ENCODE results near the gene BICD1.

BICD1 gene

DNA sequence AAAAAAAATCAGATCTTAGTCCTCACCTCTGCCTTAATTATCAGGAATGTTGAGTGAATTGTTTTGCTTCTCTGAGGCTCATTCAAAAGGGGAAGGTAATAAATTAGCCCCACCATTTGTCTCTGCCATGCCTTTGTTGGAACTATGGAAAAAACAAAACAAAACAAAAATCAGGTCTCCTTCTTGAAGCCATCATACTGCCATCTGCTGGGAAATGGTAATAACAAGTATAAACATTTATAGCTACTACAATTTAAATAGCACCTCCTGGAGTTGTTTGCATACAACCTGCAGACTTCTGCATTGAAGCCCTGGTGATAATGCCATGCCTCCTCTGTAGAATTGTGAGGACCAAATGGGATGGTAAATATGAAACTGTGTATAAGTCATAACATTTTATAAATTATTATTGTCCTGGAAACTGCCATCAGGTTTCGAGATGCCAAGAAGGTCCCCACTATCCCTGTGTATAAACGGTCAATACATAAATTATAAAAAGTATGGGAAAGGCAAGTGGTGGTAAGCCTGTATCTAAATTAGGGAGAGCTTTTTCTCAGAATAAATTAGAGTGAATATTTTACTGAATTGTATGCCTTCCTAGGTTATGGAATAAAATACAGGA lies 205.5 kb downstream of the BICD1 start:
- peak; percentile 72 for ATAC-seq (ENCODE audit: insufficient read depth, low read depth)
- no peak for TF ChIP-seq EZH2 (IDR thresholded peaks at IDR 0.05; ENCODE audit: borderline replicate concordance, low read depth, low read length, severe bottlenecking)
- peak; percentile 70 for TF ChIP-seq CTCF (IDR thresholded peaks at IDR 0.05; ENCODE audit: borderline replicate concordance, extremely low read depth, low read length, poor library complexity, severe bottlenecking)
- DNase-seq: peak; percentile 16
- Histone ChIP-seq H3K36me3 (ENCODE audit: insufficient read depth, low read length) (peaks cover 6% of the 10 kb centered on the region; the same call in 1 of the 2 replicates), H3K4me3 (ENCODE audit: low read depth in 1 of 2, low read length in 2 of 2) (no peak overlapping the region), H3K27me3 (ENCODE audit: insufficient read depth, low read length, poor library complexity) (no peaks in the 10 kb centered on the region), H3K79me2 (ENCODE audit: insufficient read depth, low read length) (no peaks in the 10 kb centered on the region), H3K9ac (ENCODE audit: low read depth, low read length) (no peak overlapping the region), H3K9me3 (ENCODE audit: insufficient read depth, low read length, severe bottlenecking) (no peaks in the 10 kb centered on the region), H2AFZ (ENCODE audit: low read depth, low read length) (no peak overlapping the region; the same call in 1 of the 2 replicates), H3K4me1 (ENCODE audit: insufficient read depth, low read length) (peaks cover 4% of the 10 kb centered on the region; the same call in 1 of the 2 replicates), H3K4me2 (ENCODE audit: insufficient read depth, low read length) (no peak overlapping the region), H4K20me1 (ENCODE audit: insufficient read depth, low read length) (no peaks in the 10 kb centered on the region), H3K27ac (ENCODE audit: low read length) (no peak overlapping the region)

GRCh38 chr12:32322354-32322753 lies 215.7 kb downstream of the BICD1 start:
- no peak overlapping the region for H3K9ac ChIP-seq (ENCODE audit: low read depth, low read length)
- TF ChIP-seq CTCF (IDR thresholded peaks at IDR 0.05; ENCODE audit: borderline replicate concordance, extremely low read depth, low read length, poor library complexity, severe bottlenecking) (no peak), EZH2 (IDR thresholded peaks at IDR 0.05; ENCODE audit: borderline replicate concordance, low read depth, low read length, severe bottlenecking) (no peak)
- H2AFZ ChIP-seq (ENCODE audit: low read depth, low read length): no peak overlapping the region
- H3K27me3 ChIP-seq (ENCODE audit: insufficient read depth, low read length, poor library complexity): no peaks in the 10 kb centered on the region
- DNase-seq (no peak), ATAC-seq (ENCODE audit: insufficient read depth, low read depth) (no peak)
- H3K9me3 ChIP-seq (ENCODE audit: insufficient read depth, low read length, severe bottlenecking): no peaks in the 10 kb centered on the region
- H3K79me2 ChIP-seq (ENCODE audit: insufficient read depth, low read length): no peaks in the 10 kb centered on the region; the same call in 1 of the 2 replicates
- no peak overlapping the region for H3K4me2 ChIP-seq (ENCODE audit: insufficient read depth, low read length)
- H4K20me1 ChIP-seq (ENCODE audit: insufficient read depth, low read length): no peaks in the 10 kb centered on the region; the same call in 1 of the 2 replicates
- H3K27ac ChIP-seq (ENCODE audit: low read length): no peak overlapping the region
- H3K4me3 ChIP-seq (ENCODE audit: low read depth in 1 of 2, low read length in 2 of 2): no peak overlapping the region
- H3K4me1 ChIP-seq (ENCODE audit: insufficient read depth, low read length): no peaks in the 10 kb centered on the region
- 0 out of 2 replicates have a peak, but pooled peaks cover 1% of the 10 kb centered on the region for H3K36me3 ChIP-seq (ENCODE audit: insufficient read depth, low read length)

DNA sequence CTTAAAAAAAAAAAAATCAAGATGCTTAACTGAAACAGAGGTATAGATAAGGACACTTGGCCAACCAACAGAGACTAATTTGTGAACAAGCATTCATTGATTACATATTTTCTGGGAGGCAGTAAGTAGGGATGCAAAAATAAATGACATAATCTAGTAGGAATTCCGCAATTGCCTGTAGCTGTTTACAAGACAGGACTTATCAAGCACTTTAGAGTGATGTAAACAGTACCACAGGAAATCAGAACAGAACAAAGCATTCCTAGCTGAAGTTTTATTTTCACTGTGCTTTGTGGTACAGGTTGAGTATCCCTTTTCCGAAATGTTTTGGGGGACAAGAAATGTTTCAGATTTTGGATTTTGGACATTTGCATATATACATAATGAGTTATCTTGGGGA lies 224.5 kb downstream of the BICD1 start:
- Histone ChIP-seq H3K27me3 (ENCODE audit: insufficient read depth, low read length, poor library complexity) (no peaks in the 10 kb centered on the region), H3K4me2 (ENCODE audit: insufficient read depth, low read length) (no peak overlapping the region), H3K36me3 (ENCODE audit: insufficient read depth, low read length) (peaks cover 39% of the 10 kb centered on the region), H3K9me3 (ENCODE audit: insufficient read depth, low read length, severe bottlenecking) (no peaks in the 10 kb centered on the region), H2AFZ (ENCODE audit: low read depth, low read length) (no peak overlapping the region), H3K79me2 (ENCODE audit: insufficient read depth, low read length) (no peaks in the 10 kb centered on the region), H3K4me1 (ENCODE audit: insufficient read depth, low read length) (no peaks in the 10 kb centered on the region), H4K20me1 (ENCODE audit: insufficient read depth, low read length) (no peaks in the 10 kb centered on the region), H3K27ac (ENCODE audit: low read length) (no peak overlapping the region), H3K4me3 (ENCODE audit: low read depth in 1 of 2, low read length in 2 of 2) (no peak overlapping the region), H3K9ac (ENCODE audit: low read depth, low read length) (no peak overlapping the region)
- ATAC-seq (ENCODE audit: insufficient read depth, low read depth) (no peak), DNase-seq (no peak)
- TF ChIP-seq CTCF (IDR thresholded peaks at IDR 0.05; ENCODE audit: borderline replicate concordance, extremely low read depth, low read length, poor library complexity, severe bottlenecking) (no peak), EZH2 (IDR thresholded peaks at IDR 0.05; ENCODE audit: borderline replicate concordance, low read depth, low read length, severe bottlenecking) (no peak)

Data from DND-41 (cell line).